ENCODE results near the gene DUOXA1.

The DUOXA1 gene, protein sequence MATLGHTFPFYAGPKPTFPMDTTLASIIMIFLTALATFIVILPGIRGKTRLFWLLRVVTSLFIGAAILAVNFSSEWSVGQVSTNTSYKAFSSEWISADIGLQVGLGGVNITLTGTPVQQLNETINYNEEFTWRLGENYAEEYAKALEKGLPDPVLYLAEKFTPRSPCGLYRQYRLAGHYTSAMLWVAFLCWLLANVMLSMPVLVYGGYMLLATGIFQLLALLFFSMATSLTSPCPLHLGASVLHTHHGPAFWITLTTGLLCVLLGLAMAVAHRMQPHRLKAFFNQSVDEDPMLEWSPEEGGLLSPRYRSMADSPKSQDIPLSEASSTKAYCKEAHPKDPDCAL
- 0.07 to 1.5 (median 0.44) reads per million in 3 experiments for total RNA-seq

DNA sequence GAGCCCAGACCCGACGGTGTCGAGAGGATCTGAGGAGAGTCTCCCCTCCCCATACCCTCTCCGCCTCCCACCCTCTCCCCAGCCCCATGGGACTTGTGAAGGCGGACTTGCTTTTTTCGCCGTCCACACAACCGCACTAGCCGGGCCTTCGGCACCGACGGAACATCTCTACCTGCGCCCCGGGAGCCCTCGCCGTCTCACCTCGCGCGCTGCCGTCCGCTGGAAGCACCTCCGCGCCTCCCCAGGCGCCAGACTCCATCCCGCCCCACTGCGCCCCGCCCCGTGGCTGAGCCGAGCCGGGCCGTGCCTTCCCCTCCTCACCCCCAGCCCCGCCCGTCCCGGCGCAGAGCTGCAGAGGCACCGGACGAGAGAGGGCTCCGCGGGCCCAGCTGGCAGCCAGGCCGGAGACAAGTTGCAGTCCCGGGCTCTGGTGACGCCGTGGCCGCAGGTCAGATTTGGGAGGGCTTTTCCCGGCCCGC is at the start of gene DUOXA1, which contains the start of gene DUOX1:
Gene DUOXA1 (minus strand): TSS at position 229 of the 479 bp plus-strand sequence. CDS start 6,865 bp downstream, outside the sequence.
Gene DUOX1 (plus strand): TSS at position 344 of the 479 bp plus-strand sequence. CDS start 1,973 bp downstream, outside the sequence.
- DNase-seq, result no peak

DNA sequence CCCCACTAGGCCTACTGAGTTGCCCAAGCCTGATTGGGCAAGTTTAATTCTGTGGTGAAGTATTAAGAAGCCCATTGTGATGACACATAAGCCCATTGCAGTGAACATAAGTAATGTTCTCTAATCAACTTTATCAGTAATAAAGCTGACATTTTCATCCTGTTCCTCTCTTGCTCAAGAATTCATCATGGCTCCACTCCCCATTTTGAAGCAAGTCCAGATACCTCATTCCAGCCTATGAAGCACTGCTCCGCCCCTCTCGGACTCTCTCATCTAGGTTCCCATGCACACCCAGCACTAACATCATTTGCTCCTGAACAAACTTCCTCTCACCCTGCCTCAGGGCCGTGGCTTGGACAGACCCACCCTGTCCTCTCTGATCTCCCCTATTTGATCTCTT is 47.6 kb upstream of the DUOXA1 start:
- DNase-seq, result no peak

DNA sequence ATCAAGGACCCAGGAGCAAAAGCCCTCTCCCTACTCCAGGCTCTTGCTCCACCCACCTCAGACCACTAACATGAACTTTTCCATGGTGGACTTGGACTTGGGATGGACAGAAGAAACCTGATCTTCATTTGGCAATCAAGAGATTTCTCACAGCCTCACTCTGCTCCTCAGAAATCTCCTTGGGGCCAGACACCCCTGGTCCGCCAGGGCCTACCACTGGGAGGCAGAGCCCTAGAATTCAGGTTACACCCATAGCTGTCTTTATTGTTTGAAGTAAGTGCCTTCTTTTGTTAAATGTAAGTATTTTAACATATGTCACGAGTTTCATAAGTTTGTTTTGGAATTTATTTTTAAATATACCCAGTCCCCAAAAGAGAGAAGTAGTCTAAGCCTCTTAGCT is 44.9 kb upstream of the DUOXA1 start:
- DNase-seq, result no peak

DNA sequence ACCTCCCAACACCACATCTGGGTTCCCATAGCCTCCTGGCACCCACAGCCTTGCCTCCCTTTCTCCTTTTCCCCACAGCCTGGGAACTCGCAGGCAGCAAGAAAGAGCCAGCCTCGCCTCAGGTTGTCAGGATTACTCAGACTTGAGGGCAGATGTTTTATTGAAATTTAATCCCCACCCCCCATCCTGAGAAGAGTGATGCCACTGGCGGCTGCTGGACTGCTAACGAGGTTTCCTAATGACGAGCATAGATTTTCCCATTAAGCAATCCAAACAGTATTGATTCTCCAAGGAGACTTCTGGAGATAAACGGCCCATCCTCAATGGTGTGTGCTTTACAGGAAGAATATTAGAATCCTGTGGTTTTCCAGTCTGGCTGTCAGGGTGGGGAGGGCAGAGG is 44.4 kb upstream of the DUOXA1 start:
- DNase-seq, result no peak

DNA sequence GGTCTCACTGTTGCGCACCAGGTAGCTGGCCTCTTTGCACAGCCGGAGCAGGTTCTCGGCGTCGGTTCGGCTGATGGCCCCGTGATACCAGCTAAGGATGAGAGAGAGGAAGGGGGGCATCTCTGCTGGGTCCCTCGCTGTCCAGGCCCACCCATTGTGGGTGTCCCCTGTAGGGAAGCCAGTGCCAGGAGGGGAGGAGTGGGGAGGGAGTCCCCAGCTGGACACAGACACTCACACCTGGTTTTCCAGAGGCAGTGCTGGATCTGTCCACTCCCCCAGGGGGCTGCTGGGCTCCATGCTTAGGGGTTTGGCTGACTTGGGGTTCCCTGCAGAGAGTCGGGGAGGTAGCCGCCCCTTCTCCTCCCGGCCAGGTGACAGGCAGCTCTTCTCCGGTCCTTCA is 42.2 kb upstream of the DUOXA1 start:
- DNase-seq, result no peak

DNA sequence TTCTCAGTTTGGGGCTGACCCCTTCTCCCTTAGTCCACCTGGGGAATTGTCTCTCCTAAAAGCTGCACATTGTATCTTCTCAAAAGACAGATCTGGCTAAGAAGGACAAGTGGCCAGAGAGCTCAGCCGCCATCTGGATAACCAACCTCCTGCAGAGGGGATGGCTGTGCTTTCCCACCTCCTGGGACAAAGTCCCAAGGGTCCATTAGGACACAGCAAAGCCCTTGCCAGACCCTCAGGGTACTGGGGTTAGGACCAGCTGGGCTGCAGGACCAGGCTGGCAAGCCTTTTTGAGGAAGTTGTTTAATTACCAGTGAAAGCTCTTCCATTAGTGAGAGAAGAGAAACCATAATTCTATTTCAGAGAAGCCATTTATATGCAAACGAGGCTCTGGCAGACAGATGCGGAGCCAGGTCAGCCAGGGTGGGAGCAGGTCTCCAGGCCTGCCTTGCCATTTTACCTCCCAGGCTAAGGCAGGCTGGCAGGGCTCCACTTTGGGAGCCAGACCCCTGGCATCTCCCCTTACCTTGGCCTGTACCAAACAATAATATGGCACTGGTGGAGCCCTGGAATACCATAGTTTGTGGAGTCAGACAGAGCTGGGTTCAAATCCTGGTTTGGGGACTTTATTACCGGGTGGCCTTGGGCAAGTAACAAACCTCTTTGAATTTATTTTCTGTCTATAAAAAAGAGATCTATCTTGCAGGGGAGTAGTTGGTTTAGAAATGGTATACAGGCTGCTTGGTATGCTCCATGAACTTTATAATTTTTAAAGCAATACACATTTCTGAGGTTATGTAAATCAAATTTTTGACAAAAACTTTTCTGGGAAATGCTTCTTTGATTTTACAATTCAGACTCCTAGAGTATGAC is 40.2 kb upstream of the DUOXA1 start:
- no peak for DNase-seq

DNA sequence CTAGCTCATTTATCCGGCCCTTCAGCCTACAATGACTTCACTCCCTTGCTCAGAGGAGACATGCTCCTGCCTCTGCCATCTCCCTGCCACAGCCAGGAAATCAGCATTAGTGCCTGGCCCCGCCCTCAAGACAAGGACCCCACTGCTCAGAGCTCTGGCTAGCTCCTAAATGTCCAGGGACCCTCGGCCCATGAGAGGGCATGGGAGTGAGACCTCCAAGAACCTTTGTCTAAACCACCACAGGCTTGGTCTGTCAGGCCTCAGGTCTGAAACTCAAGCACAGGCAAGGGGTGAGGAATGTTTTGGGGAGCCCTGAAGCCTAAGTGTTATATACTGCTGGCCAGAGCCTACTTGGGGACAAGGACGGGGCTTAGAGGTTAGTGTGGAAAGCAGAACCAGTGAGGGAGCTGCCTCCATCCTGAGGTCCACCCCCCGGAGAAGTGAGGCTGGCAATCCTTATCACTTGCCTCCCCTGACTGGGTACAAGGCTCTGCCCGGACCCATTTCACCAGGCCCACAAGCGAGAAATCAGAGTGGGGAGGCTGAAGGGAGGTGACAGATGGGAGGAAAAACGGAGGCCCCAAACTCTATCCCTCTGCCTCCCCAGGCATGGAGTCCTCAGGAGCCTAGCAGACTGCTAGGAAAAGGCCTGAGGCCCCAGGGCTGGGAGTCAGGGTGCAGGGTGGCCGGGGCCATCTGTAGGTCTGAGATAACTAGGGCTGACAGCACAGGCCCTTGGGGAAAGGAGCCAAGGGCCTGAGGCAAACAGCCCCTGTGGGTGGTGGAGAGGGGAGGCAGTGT is 39.3 kb upstream of the DUOXA1 start:
- DNase-seq, result no peak

DNA sequence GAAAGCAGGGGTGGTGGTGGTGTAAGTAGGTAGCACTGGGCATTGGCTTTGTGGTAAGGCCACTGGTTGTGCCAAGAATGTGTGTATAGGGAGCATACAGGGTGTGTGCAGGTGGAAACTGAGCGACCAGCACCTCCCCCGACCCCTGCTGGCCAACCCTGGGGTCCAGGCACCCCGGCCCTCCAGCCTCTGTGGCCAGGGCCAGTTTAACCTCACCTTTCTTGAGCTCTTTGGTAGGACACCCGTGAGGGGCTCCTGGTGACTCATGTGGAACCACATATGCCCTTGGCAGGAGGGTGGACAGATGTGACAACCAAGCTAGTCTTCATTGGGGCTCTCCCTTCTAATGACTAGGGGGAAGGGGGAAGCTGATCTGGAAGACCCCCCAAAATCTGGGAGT is 38.6 kb upstream of the DUOXA1 start:
- no peak for DNase-seq

DNA sequence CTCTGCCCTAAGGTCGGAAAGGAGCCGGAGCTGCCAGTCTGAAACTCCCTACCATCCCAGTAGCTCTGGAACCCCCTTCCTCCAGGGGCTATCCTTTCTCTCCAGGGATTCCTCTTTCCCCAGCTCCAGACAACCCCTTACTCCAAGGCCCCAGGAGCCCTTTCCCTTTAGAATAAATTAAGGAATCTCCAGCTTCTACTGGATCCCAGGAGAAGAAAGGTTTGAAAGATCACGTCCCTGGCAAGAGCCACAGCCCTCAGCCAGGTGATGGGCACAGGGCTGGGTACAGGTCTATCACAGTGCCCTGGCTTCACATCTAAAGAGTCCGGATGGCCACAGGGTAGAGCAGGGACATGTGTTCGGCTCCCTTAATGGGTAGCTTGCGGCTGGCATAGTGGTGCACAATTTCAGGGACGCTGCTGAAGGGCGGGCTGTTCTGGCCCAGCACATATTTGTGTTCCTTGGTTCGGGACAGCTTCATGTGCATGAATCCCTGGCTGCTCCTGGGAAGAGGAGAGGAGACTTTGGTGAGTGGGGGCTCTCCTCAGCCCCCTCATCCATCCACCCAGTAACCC is 38.0 kb upstream of the DUOXA1 start:
- DNase-seq, result no peak

DNA sequence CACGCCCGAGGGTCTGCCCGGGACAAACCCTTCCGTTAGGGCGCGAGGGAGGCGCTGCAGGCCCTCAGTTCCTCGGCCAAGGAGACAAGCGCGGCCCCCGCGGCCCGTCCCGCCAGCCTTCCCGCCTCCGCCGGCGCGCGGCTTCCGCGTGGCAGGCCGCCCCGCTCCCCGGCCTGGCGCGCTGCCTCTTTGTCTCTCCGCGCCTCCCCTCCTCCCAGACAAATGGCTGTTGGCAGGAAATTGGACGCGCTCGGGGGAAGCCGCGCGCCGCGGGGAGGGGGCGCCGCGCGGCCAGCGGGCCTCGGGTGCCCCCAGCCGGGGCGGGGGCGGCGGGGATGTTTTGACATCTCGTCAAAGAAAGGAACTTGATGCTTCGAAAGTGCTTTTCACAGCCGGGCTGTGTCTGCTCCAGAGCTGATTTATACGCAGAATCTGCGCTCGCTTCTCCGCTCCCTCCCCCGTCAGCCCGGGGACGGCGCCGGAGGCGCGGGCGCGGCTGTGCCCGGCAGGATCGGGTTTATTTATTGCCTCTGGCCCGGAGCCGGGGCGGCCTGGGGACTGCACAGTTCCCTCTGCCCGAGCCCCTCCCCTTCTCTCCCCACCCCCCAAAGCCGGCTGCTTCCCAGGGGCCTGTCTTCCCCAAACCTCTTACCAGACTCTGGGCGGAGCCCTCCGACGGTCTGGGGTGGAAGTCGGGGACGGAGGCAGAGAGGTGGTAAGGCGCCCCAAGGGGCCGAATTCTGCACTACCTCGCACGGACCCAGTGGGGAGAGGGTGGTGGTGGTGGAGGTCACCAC is 37.4 kb upstream of the DUOXA1 start:
- peak; percentile 74 for DNase-seq

DNA sequence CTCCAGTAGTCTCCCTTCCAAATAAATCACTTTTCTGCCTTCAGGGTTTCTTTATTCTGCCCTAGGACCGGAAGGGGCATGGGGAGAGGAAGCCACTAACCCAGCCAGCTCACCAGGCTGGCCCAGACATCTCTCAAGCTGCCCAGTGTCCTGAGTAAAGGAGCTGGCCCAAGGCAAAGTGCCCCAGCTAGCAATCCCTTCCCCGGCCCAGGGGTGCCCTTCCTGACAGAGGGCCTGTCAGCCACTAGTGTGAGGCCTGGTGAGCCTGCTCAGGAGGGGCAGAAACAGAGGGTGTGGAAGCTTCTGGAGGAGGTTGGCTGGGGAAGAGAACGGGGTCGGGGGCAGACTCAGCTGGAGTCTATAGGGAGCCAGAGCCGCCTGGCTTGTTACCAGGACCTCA is 35.9 kb upstream of the DUOXA1 start:
- DNase-seq, result no peak

DNA sequence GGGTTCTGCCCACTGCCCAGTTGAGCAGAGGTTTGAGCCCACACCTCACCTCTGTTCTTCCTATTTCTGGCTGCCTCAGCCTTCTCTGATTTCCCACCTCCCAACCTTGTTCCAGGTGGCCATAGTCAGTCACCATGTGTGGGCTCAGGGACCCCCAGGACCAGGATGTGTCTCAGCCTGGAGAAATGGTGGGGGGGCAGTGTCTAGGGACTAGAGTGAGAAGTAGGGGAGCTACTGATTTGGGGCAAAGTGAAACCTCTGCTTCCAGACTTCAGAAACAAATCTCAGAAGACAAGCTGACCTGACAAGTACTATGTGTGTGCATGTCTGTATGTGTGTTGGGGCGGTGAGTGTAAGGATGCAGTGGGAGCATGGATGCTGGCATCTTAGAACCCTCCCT is 35.2 kb upstream of the DUOXA1 start:
- DNase-seq, result no peak

DNA sequence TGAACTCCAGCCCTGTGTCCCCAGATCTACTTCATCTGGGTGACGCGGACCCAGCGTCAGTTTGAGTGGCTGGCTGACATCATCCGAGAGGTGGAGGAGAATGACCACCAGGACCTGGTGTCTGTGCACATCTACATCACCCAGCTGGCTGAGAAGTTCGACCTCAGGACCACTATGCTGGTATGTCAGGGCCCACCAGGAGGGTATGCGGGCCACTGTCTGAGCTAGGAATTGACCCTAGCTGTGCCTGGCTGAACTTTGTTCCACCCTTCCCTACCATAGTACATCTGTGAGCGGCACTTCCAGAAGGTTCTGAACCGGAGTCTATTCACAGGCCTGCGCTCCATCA is 33.8 kb upstream of the DUOXA1 start:
- no peak for DNase-seq

DNA sequence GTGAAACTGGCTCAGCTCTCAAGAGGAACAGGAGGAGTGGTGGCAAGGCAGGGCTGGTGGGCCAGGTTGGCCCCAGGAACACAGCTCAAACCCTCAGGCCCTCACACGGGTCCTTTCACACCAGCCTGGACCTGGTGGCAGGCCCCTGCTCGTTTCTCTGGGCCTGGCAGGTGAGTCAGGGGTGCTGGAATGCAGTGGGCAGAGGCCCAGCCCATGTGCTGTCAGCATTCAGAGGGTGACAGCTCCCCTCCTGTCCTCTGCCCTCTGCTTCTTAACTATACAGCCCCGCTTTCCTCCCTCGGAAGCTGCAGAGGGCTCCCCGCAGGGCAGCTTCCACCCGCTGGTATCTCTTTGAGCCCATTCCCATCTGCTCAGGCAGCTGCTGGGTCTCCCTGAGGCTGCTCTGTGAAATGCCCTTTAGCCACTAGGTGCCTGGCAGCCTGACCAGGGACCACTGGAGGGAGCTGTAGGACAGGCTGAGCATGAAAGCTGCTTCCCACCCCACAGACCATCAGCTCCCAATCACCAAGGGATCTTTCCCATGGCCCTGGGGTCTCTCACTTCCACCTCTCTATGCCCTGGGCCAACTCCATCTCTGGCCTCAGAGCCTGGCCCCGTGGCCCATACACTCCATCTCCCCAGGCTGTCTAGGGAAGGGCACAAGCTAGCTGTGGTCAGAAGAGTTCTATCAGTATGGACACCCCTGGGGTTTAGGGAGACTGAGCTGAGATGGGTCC is 33.3 kb upstream of the DUOXA1 start:
- peak; percentile 36 for DNase-seq

DNA sequence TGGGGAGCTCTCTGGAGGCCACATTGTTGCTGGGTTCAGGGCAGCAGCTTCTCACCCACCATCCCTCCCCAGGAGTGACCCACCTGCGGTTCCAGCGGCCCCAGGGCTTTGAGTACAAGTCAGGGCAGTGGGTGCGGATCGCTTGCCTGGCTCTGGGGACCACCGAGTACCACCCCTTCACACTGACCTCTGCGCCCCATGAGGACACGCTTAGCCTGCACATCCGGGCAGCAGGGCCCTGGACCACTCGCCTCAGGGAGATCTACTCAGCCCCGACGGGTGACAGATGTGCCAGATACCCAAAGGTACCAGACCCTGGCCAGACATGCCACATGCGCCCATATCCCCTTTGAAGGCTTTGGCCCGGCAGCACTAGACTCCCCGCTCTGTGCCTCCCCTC is 32.0 kb upstream of the DUOXA1 start:
- DNase-seq, result no peak

DNA sequence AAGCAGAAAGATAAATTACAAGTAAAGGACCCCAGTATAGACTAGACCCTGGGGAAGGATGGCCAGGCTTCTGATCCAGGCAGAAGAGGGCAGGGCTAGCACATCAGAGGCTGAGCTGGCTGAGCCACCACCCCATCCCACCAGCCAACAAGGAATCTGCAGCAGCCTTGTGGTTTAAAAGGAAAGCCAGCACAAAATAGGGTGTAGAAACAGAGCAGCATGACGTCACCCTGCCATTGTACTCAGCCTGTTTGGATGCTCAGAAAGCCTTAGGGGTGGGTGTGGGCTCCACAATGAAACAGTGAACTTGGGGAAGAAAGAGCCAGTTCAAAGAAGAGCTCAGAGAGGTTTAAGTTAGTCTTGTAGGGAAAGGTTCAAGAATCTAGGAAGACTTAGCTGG is 28.3 kb upstream of the DUOXA1 start:
- no peak for DNase-seq

DNA sequence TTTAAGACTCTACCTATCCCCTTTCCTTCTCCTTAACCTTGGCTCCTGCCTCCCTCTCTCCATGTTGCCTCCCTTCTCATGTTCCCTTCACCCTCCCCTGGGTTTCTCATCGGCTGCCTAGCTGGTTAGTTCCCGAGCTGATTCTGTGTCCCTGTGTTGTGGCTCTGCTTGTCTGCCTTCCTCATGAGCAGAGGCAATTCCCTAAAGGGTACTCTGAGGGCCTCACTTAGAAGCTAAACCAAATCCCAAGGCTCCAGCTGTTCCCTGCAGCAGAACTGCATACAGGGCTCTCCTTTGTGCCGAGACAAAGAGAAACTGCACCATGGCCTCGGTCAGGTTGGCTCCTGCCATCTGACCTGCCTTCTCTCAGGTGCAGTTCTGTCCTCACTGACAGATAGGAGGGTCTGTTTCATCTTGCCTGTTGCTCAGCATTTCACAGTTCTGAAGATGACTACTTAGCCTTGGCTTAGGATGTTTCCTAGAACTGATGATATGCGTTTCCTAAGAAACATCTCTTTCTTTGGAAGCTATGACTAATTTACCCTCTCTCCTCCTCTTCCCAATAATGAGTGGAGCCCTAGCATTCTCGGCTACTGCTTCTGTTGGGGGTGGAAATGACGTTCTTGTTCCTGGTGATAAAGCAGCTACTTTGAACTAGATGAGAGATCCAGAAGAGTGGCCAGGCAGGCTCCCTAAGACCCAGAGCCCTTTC is 27.2 kb upstream of the DUOXA1 start:
- DNase-seq, result no peak

DNA sequence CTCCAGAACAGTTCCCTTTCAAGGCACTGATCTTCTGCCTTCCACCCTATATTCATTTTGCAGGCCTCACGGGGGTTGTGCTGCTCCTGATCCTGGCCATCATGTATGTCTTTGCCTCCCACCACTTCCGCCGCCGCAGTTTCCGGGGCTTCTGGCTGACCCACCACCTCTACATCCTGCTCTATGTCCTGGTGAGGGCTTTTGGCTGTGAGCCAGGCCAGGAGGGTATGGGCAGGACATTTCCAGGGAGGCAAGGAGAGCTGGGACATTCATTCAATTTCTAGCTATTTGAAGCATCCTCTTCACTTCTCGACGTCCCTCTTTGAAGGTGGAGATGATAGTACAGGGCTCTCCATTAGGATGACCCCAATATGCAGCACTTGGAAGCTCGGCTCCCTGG is 26.1 kb upstream of the DUOXA1 start:
- no peak for DNase-seq

DNA sequence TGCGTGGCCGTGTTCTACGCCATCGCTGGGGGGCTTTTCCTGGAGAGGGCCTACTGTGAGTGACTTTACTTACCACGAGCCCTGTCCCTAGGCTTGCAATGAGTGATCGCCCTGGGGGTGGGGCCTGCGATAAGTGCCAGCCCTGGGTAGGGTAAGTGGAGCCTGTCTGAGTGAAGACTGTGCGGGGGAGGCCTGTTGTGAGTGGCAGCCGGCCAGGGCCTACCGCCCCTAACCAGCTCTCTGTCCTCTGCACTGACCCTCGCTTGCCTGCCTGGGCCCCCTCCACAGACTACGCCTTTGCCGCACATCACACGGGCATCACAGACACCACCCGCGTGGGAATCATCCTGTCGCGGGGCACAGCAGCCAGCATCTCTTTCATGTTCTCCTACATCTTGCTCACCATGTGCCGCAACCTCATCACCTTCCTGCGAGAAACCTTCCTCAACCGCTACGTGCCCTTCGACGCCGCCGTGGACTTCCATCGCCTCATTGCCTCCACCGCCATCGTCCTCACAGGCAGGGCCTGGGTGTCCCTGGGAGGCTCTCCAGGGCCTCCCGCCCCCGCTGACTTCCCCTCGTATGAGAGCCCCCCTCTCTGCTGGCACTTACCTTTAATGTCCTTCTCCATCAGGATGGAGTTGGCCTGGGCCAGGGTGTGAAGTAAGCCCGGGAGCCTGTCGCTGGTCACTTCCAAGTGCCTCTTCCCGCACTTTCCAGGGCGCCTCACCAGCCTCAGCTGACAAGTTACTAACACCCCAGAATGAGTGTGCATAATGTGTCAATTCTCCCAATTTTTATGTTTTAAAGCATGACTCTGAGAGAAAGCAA is 22.5 kb upstream of the DUOXA1 start:
- DNase-seq, result no peak
